Naive thymus-derived CD4-positive, alpha-beta T cell (primary cell): Measurements from ENCODE around the gene MRPL49. TPM values are rescaled to one million over a fixed set of nuclear protein-coding genes. Genes with fewer than 3 reads are reported as not detected.

ENCODE experiments used
- ATAC-seq: fragments of 150-1000 bp; cut with Tn5 transposase; 2 replicates; pipeline ENCODE4 v1.10.0; 2021; ENCODE audit warnings: mild to moderate bottlenecking, moderate library complexity
- CTCF ChIA-PET: fragments of 350-600 bp; sonication (Branson Sonifier 250); formaldehyde crosslinking; loops from one replicate; lab custom pipeline; 2021; ENCODE audit warnings: antibody characterized with exemption; lab: Charles Lee
- POLR2A ChIA-PET: fragments of 350-600 bp; sonication (Branson Sonifier 250); formaldehyde crosslinking; loops from one replicate; lab custom pipeline; 2021; ENCODE audit warnings: antibody characterized with exemption, inconsistent platforms; lab: Charles Lee
- DNase-seq, 9 donors: peaks; one replicate each; pipeline versions ENCODE4 v3.0.0 to v3.0.0-alpha.2; 2020 to 2022; ENCODE audit warnings: mixed read lengths in 1 of 9
- H3K27ac ChIP-seq: one replicate; pipeline ENCODE4 v1.7.0; 2013; ENCODE audit warnings: mild to moderate bottlenecking, low read depth, low read length, moderate library complexity
- H3K27me3 ChIP-seq, 2 donors: one replicate each; pipeline ENCODE4 v1.7.0; 2013; ENCODE audit warnings: low read length in 2 of 2, mild to moderate bottlenecking in 2 of 2, moderate library complexity in 2 of 2; ENCODE audit not compliant: control insufficient read depth in 2 of 2, insufficient read depth in 2 of 2
- H3K36me3 ChIP-seq, 3 experiments: 1 replicate in 2 of 3; 2 replicates in 1 of 3; pipeline ENCODE4 v1.7.0; 2013; ENCODE audit warnings: low read length in 3 of 3, mild to moderate bottlenecking in 3 of 3, moderate library complexity in 1 of 3; ENCODE audit not compliant: insufficient read depth in 3 of 3, control insufficient read depth in 2 of 3
- H3K4me1 ChIP-seq, 2 donors: one replicate each; pipeline ENCODE4 v1.7.0; 2013; ENCODE audit warnings: low read length in 2 of 2, mild to moderate bottlenecking in 2 of 2, moderate library complexity in 1 of 2; ENCODE audit not compliant: control insufficient read depth in 2 of 2, insufficient read depth in 2 of 2
- H3K4me3 ChIP-seq: 2 replicates; pipeline ENCODE4 v1.7.0; 2013; ENCODE audit warnings: mild to moderate bottlenecking, low read length
- H3K9me3 ChIP-seq, 3 experiments: 1 replicate in 2 of 3; 2 replicates in 1 of 3; pipeline ENCODE4 v1.7.0; 2013; ENCODE audit warnings: low read length in 3 of 3; ENCODE audit not compliant: control insufficient read depth in 2 of 3
- H3K27ac Mint-ChIP-seq, 9 donors: one replicate each; pipeline ENCODE4 v1.8.0; 2020 to 2022; ENCODE audit warnings: mixed read lengths in 9 of 9, mild to moderate bottlenecking in 8 of 9, moderate library complexity in 5 of 9, inconsistent platforms in 2 of 9
- H3K27me3 Mint-ChIP-seq, 5 donors: one replicate each; pipeline ENCODE4 v1.8.0; 2021 to 2022; ENCODE audit warnings: mixed read lengths in 5 of 5, mild to moderate bottlenecking in 1 of 5
- H3K36me3 Mint-ChIP-seq, 5 donors: one replicate each; pipeline ENCODE4 v1.8.0; 2020 to 2022; ENCODE audit warnings: mixed read lengths in 5 of 5, mild to moderate bottlenecking in 3 of 5, inconsistent platforms in 1 of 5
- H3K4me1 Mint-ChIP-seq, 7 donors: one replicate each; pipeline ENCODE4 v1.8.0; 2020 to 2022; ENCODE audit warnings: mixed read lengths in 7 of 7, mild to moderate bottlenecking in 3 of 7, inconsistent platforms in 1 of 7
- H3K4me3 Mint-ChIP-seq, 10 donors: one replicate each; pipeline ENCODE4 v1.8.0; 2020 to 2022; ENCODE audit warnings: mild to moderate bottlenecking in 10 of 10, mixed read lengths in 10 of 10, moderate library complexity in 6 of 10, inconsistent platforms in 2 of 10
- H3K9me3 Mint-ChIP-seq, 11 donors: one replicate each; pipeline ENCODE4 v1.8.0; 2020 to 2022; ENCODE audit warnings: mixed read lengths in 11 of 11, mild to moderate bottlenecking in 4 of 11, inconsistent platforms in 1 of 11, moderate library complexity in 1 of 11
- intact Hi-C, 2 donors: fragments of 100-400 bp; cut with micrococcal nuclease; formaldehyde crosslinking; loops; one replicate each; pipeline ENCODE4 v1.15.1; 2023
- polyA plus RNA-seq, 2 donors: library from polyadenylated mRNA; unstranded; fragments of 300-500 nt; fragmentation: Illumina TruSeq; gene quantifications; one replicate each; pipeline ENCODE4 v1.2.3, GENCODE V29; 2021
- total RNA-seq, 6 experiments: library from RNA in 5 of 6; stranded (reverse) in 5 of 6; gene quantifications; 1 replicate in 5 of 6; 2 replicates in 1 of 6; pipeline ENCODE4 v1.2.3 and lab custom pipeline; 2021 to 2026

Gene MRPL49
- total and polyA plus RNA-seq, 7 experiments from 2014 or later: 38.1 to 102 (median 62.9) TPM

GRCh38 chr11:65135633-65136145, 13.6 kb downstream of the MRPL49 start:
- Histone ChIP-seq H3K36me3 (peaks cover 0 to 33% (median 14%) of the 10 kb centered on the region in 3 experiments), H3K4me1 (peaks cover 10 to 21% of the 10 kb centered on the region in 2 donors), H3K27me3 (no peaks in the 10 kb centered on the region), H3K4me3 (peak overlapping the region; percentile 90), H3K9me3 (no peaks in the 10 kb centered on the region), H3K27ac (peak overlapping the region; percentile 99)
- H3K9me3 Mint-ChIP-seq: peaks cover 0 to 3% (median 0%) of the 10 kb centered on the region in 11 donors
- H3K36me3 Mint-ChIP-seq: peaks cover 0 to 16% (median 4%) of the 10 kb centered on the region in 5 donors
- peaks cover 31 to 50% (median 40%) of the 10 kb centered on the region in 7 donors for H3K4me1 Mint-ChIP-seq
- POLR2A ChIA-PET: interaction anchor here (0.5 to 8.9 kb wide), 47 partner anchors 9 to 1951 kb away, joined by 3 to 237 read pairs (median 4); partner anchors contain the start of genes CAPN1, CDC42EP2, DPF2 and FAM89B
- no peak for DNase-seq
- H3K4me3 Mint-ChIP-seq: peak overlapping the region; percentile 89 to 100 (median 99)
- intact Hi-C loops: loop anchor here (1.0 to 5.0 kb wide), 10 partner anchors 13 to 1453 kb away; partner anchors contain the start of genes CAPN1 (in 2 of the 2), CDCA5 (in 2 of the 2), FAU (in 2 of the 2) and MRPL49 (in 2 of the 2)
- CTCF ChIA-PET: interaction anchor here (0.7 to 2.6 kb wide), 7 partner anchors 13 to 852 kb away, joined by 3 to 12 read pairs (median 3); partner anchors contain the start of genes FAU and MRPL49
- peak overlapping the region; percentile 97 to 100 (median 99) for H3K27ac Mint-ChIP-seq
- peaks cover 0 to 6% (median 0%) of the 10 kb centered on the region in 5 donors for H3K27me3 Mint-ChIP-seq
- no peak for ATAC-seq

- peaks cover 10 to 21% of the 10 kb centered on the region in 2 donors for H3K4me1 ChIP-seq
- no peak overlapping the region for H3K4me3 ChIP-seq
- Mint-ChIP-seq H3K27ac (peak overlapping the region; percentile 89 to 100 (median 99)), H3K4me3 (peak overlapping the region in 8 of 10 donors; percentile 66 to 99 (median 86)), H3K4me1 (peaks cover 30 to 45% (median 35%) of the 10 kb centered on the region in 7 donors), H3K27me3 (peaks cover 0 to 11% (median 0%) of the 10 kb centered on the region in 5 donors), H3K36me3 (peaks cover 0 to 10% (median 0%) of the 10 kb centered on the region in 5 donors), H3K9me3 (peaks cover 0 to 3% (median 0%) of the 10 kb centered on the region in 11 donors)
- H3K27ac ChIP-seq: peak overlapping the region; percentile 99
- H3K9me3 ChIP-seq: no peaks in the 10 kb centered on the region
- intact Hi-C loops: loop anchor here in 1 of 2 donors (5.0 kb wide), 1 partner anchor 1454 kb away; the partner anchor contains the start of gene RTN3
- POLR2A ChIA-PET: interaction anchor here (0.5 to 8.9 kb wide), 7 partner anchors 9 to 1950 kb away, joined by 3 to 237 read pairs (median 29); partner anchors contain the start of genes CAPN1, FAU, MRPL49 and RAB1B
- no peak for ATAC-seq
- DNase-seq: no peak
- H3K27me3 ChIP-seq: no peaks in the 10 kb centered on the region
- CTCF ChIA-PET: interaction anchor here (0.6 to 2.6 kb wide), 4 partner anchors 15 to 396 kb away, joined by 3 to 12 read pairs (median 4); partner anchors contain the start of genes FAU and MRPL49
- H3K36me3 ChIP-seq: peaks cover 0 to 24% (median 4%) of the 10 kb centered on the region in 3 experiments
These were observed 14.5 kb downstream of the MRPL49 start for GRCh38 chr11:65136515-65137096.

- no peaks in the 10 kb centered on the region for H3K9me3 Mint-ChIP-seq
- ChIA-PET POLR2A (no interaction called here), CTCF (interaction anchor here (0.5 kb wide), 1 partner anchor 12 kb away, joined by 4 read pairs; no protein-coding TSS in a partner anchor)
- Histone ChIP-seq H3K9me3 (no peaks in the 10 kb centered on the region), H3K27ac (no peak overlapping the region), H3K27me3 (no peaks in the 10 kb centered on the region), H3K4me3 (no peak overlapping the region), H3K4me1 (no peaks in the 10 kb centered on the region), H3K36me3 (no peaks in the 10 kb centered on the region)
- H3K4me3 Mint-ChIP-seq: no peak overlapping the region
- H3K27ac Mint-ChIP-seq: peak overlapping the region in 2 of 9 donors; percentile 41 to 51
- H3K4me1 Mint-ChIP-seq: peaks cover 0 to 7% (median 4%) of the 10 kb centered on the region in 7 donors
- peaks cover 0 to 36% (median 0%) of the 10 kb centered on the region in 5 donors for H3K27me3 Mint-ChIP-seq
- intact Hi-C loops: no loop called here
- no peak for DNase-seq
- no peak for ATAC-seq
- no peaks in the 10 kb centered on the region for H3K36me3 Mint-ChIP-seq
These were observed 19.9 kb downstream of the MRPL49 start for GRCh38 chr11:65141896-65142494.

GRCh38 chr11:65147352-65148075, 25.4 kb downstream of the MRPL49 start:
- no peak overlapping the region for H3K27ac Mint-ChIP-seq
- peaks cover 0 to 1% (median 0%) of the 10 kb centered on the region in 11 donors for H3K9me3 Mint-ChIP-seq
- no peak overlapping the region for H3K4me3 Mint-ChIP-seq
- Histone ChIP-seq H3K4me3 (no peak overlapping the region), H3K27me3 (no peaks in the 10 kb centered on the region), H3K36me3 (no peaks in the 10 kb centered on the region), H3K27ac (no peak overlapping the region), H3K9me3 (no peaks in the 10 kb centered on the region), H3K4me1 (no peaks in the 10 kb centered on the region)
- intact Hi-C loops: no loop called here
- DNase-seq: no peak
- H3K4me1 Mint-ChIP-seq: peaks cover 0 to 10% (median 0%) of the 10 kb centered on the region in 7 donors
- CTCF ChIA-PET: interaction anchor here (0.6 kb wide), 1 partner anchor 967 kb away, joined by 3 read pairs; no protein-coding TSS in a partner anchor
- peaks cover 0 to 17% (median 0%) of the 10 kb centered on the region in 5 donors for H3K27me3 Mint-ChIP-seq
- no peak for ATAC-seq
- POLR2A ChIA-PET: interaction anchor here (5.7 kb wide), 1 partner anchor 13 kb away, joined by 29 read pairs; the partner anchor contains the start of gene SYVN1
- peaks cover 0 to 3% (median 0%) of the 10 kb centered on the region in 5 donors for H3K36me3 Mint-ChIP-seq

- CTCF ChIA-PET: interaction anchor here (0.6 to 1.0 kb wide), 2 partner anchors 13 to 19 kb away, joined by 3 read pairs; no protein-coding TSS in a partner anchor
- H3K4me3 ChIP-seq: no peak overlapping the region
- H3K27ac Mint-ChIP-seq: no peak overlapping the region
These were observed 26.5 kb downstream of the MRPL49 start for GRCh38 chr11:65148657-65149056.

More at GRCh38 chr11:65148657-65149056, 26.5 kb downstream of the MRPL49 start:
- H3K4me3 Mint-ChIP-seq: no peak overlapping the region
- peaks cover 0 to 3% (median 0%) of the 10 kb centered on the region in 5 donors for H3K36me3 Mint-ChIP-seq
- Histone ChIP-seq H3K36me3 (no peaks in the 10 kb centered on the region), H3K9me3 (no peaks in the 10 kb centered on the region), H3K27me3 (no peaks in the 10 kb centered on the region), H3K27ac (no peak overlapping the region), H3K4me1 (no peaks in the 10 kb centered on the region)
- peaks cover 0 to 1% (median 0%) of the 10 kb centered on the region in 11 donors for H3K9me3 Mint-ChIP-seq
- no peak for ATAC-seq
- no peak for DNase-seq
- POLR2A ChIA-PET: no interaction called here
- H3K27me3 Mint-ChIP-seq: peaks cover 0 to 17% (median 0%) of the 10 kb centered on the region in 5 donors
- intact Hi-C loops: no loop called here
- peaks cover 0 to 12% (median 0%) of the 10 kb centered on the region in 7 donors for H3K4me1 Mint-ChIP-seq
